Measurements from ENCODE around the gene COL4A1. TPM values are rescaled to one million over a fixed set of nuclear protein-coding genes. Genes with fewer than 3 reads are reported as not detected.

COL4A1 gene
- total RNA-seq, 1 donor from 2014 or later = 2,489 TPM

- Histone ChIP-seq H3K9me3 (ENCODE audit: insufficient read depth, low read depth, low read length) (no peaks in the 10 kb centered on the region), H3K4me3 (ENCODE audit: insufficient read depth, low read depth, low read length) (no peak overlapping the region), H3K36me3 (ENCODE audit: insufficient read depth, low read length) (peaks cover 23% of the 10 kb centered on the region), H3K4me2 (ENCODE audit: low read length) (peak overlapping the region; percentile 10), H4K20me1 (ENCODE audit: insufficient read depth, low read length) (peaks cover 37% of the 10 kb centered on the region), H3K9ac (ENCODE audit: low read length) (no peak overlapping the region), H3K27ac (ENCODE audit: low read depth, low read length) (no peak overlapping the region), H3K27me3 (ENCODE audit: insufficient read depth, low read length) (no peaks in the 10 kb centered on the region), H3K79me2 (ENCODE audit: insufficient read depth, low read length) (peaks cover 76% of the 10 kb centered on the region), H2AFZ (ENCODE audit: low read depth, low read length) (no peak overlapping the region), H3K4me1 (ENCODE audit: insufficient read depth, low read length) (peaks cover 49% of the 10 kb centered on the region)
- peaks cover 55% of the 10 kb centered on the region for H3K4me1 Mint-ChIP-seq (ENCODE audit: low read depth, unreplicated experiment)
- TF ChIP-seq EZH2 (IDR thresholded peaks at IDR 0.05; ENCODE audit: insufficient read depth, low read length) = no peak
- no peak for TF ChIP-seq CTCF (IDR thresholded peaks at IDR 0.05; ENCODE audit: insufficient read depth, low read depth, low read length)
- DNase-seq (ENCODE audit: low read depth) = no peak
- no peak for FAIRE-seq
- no peak overlapping the region for H3K4me3 Mint-ChIP-seq (ENCODE audit: unreplicated experiment)
- H3K27ac Mint-ChIP-seq (ENCODE audit: unreplicated experiment) = peak overlapping the region; percentile 24
- no peaks in the 10 kb centered on the region for H3K27me3 Mint-ChIP-seq (ENCODE audit: low read depth, unreplicated experiment)
- no peaks in the 10 kb centered on the region for H3K9me3 Mint-ChIP-seq (ENCODE audit: unreplicated experiment)
- peaks cover 33% of the 10 kb centered on the region for H3K36me3 Mint-ChIP-seq (ENCODE audit: low read depth, unreplicated experiment)
These were observed 62.0 kb downstream of the COL4A1 start for GRCh38 chr13:110244976-110245375.

- Histone ChIP-seq H3K4me1 (ENCODE audit: insufficient read depth, low read length) (peaks cover 45% of the 10 kb centered on the region), H3K9me3 (ENCODE audit: insufficient read depth, low read depth, low read length) (no peaks in the 10 kb centered on the region), H3K27ac (ENCODE audit: low read depth, low read length) (no peak overlapping the region), H3K27me3 (ENCODE audit: insufficient read depth, low read length) (no peaks in the 10 kb centered on the region), H3K4me2 (ENCODE audit: low read length) (no peak overlapping the region), H4K20me1 (ENCODE audit: insufficient read depth, low read length) (peaks cover 45% of the 10 kb centered on the region), H3K36me3 (ENCODE audit: insufficient read depth, low read length) (peaks cover 20% of the 10 kb centered on the region), H3K4me3 (ENCODE audit: insufficient read depth, low read depth, low read length) (no peak overlapping the region), H3K9ac (ENCODE audit: low read length) (no peak overlapping the region), H2AFZ (ENCODE audit: low read depth, low read length) (no peak overlapping the region), H3K79me2 (ENCODE audit: insufficient read depth, low read length) (peaks cover 74% of the 10 kb centered on the region)
- TF ChIP-seq EZH2 (IDR thresholded peaks at IDR 0.05; ENCODE audit: insufficient read depth, low read length) (no peak), CTCF (IDR thresholded peaks at IDR 0.05; ENCODE audit: insufficient read depth, low read depth, low read length) (no peak)
- Mint-ChIP-seq H3K9me3 (ENCODE audit: unreplicated experiment) (no peaks in the 10 kb centered on the region), H3K27ac (ENCODE audit: unreplicated experiment) (peak overlapping the region; percentile 69), H3K4me1 (ENCODE audit: low read depth, unreplicated experiment) (peaks cover 54% of the 10 kb centered on the region), H3K4me3 (ENCODE audit: unreplicated experiment) (no peak overlapping the region), H3K27me3 (ENCODE audit: low read depth, unreplicated experiment) (no peaks in the 10 kb centered on the region), H3K36me3 (ENCODE audit: low read depth, unreplicated experiment) (peaks cover 30% of the 10 kb centered on the region)
- FAIRE-seq (peak; percentile 45), DNase-seq (ENCODE audit: low read depth) (no peak)
These were observed 62.7 kb downstream of the COL4A1 start for GRCh38 chr13:110244071-110244830.

- Histone ChIP-seq H2AFZ (ENCODE audit: low read depth, low read length) (no peak overlapping the region), H3K4me1 (ENCODE audit: insufficient read depth, low read length) (peaks cover 29% of the 10 kb centered on the region), H4K20me1 (ENCODE audit: insufficient read depth, low read length) (peaks cover 58% of the 10 kb centered on the region), H3K27ac (ENCODE audit: low read depth, low read length) (no peak overlapping the region), H3K36me3 (ENCODE audit: insufficient read depth, low read length) (peaks cover 28% of the 10 kb centered on the region), H3K79me2 (ENCODE audit: insufficient read depth, low read length) (peaks cover 75% of the 10 kb centered on the region), H3K4me2 (ENCODE audit: low read length) (no peak overlapping the region), H3K27me3 (ENCODE audit: insufficient read depth, low read length) (no peaks in the 10 kb centered on the region), H3K4me3 (ENCODE audit: insufficient read depth, low read depth, low read length) (no peak overlapping the region), H3K9me3 (ENCODE audit: insufficient read depth, low read depth, low read length) (no peaks in the 10 kb centered on the region), H3K9ac (ENCODE audit: low read length) (no peak overlapping the region)
- peak overlapping the region; percentile 53 for H3K27ac Mint-ChIP-seq (ENCODE audit: unreplicated experiment)
- H3K4me3 Mint-ChIP-seq (ENCODE audit: unreplicated experiment) = no peak overlapping the region
- TF ChIP-seq EZH2 (IDR thresholded peaks at IDR 0.05; ENCODE audit: insufficient read depth, low read length) (no peak), CTCF (IDR thresholded peaks at IDR 0.05; ENCODE audit: insufficient read depth, low read depth, low read length) (no peak)
- H3K4me1 Mint-ChIP-seq (ENCODE audit: low read depth, unreplicated experiment) = peaks cover 54% of the 10 kb centered on the region
- no peaks in the 10 kb centered on the region for H3K27me3 Mint-ChIP-seq (ENCODE audit: low read depth, unreplicated experiment)
- FAIRE-seq = no peak
- H3K9me3 Mint-ChIP-seq (ENCODE audit: unreplicated experiment) = no peaks in the 10 kb centered on the region
- no peak for DNase-seq (ENCODE audit: low read depth)
- peaks cover 25% of the 10 kb centered on the region for H3K36me3 Mint-ChIP-seq (ENCODE audit: low read depth, unreplicated experiment)
These were observed 64.3 kb downstream of the COL4A1 start for GRCh38 chr13:110242615-110243014.
